Erythroblast (primary cell): ENCODE results near the gene HTR1E.
"Not testable (repeated sequence)": the region's sequence is repeated elsewhere in the genome, so short reads cannot be mapped to it uniquely, and the experiment has no call there.

Experiments
- DNase-seq, 2 experiments: peaks; one replicate each; lab custom pipeline; 2025; lab: John Stamatoyannopoulos, UW
- GATA1 ChIP-seq: IDR thresholded peaks from 2 replicates; pipeline ENCODE4 v1.6.1; 2011; ENCODE audit warnings: low read depth, mild to moderate bottlenecking, control low read depth, low read length, moderate library complexity
- POLR2A ChIP-seq: IDR thresholded peaks from 2 replicates; pipeline ENCODE4 v1.6.1; 2011; ENCODE audit warnings: mild to moderate bottlenecking, low read length

Gene HTR1E, protein sequence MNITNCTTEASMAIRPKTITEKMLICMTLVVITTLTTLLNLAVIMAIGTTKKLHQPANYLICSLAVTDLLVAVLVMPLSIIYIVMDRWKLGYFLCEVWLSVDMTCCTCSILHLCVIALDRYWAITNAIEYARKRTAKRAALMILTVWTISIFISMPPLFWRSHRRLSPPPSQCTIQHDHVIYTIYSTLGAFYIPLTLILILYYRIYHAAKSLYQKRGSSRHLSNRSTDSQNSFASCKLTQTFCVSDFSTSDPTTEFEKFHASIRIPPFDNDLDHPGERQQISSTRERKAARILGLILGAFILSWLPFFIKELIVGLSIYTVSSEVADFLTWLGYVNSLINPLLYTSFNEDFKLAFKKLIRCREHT

DNA sequence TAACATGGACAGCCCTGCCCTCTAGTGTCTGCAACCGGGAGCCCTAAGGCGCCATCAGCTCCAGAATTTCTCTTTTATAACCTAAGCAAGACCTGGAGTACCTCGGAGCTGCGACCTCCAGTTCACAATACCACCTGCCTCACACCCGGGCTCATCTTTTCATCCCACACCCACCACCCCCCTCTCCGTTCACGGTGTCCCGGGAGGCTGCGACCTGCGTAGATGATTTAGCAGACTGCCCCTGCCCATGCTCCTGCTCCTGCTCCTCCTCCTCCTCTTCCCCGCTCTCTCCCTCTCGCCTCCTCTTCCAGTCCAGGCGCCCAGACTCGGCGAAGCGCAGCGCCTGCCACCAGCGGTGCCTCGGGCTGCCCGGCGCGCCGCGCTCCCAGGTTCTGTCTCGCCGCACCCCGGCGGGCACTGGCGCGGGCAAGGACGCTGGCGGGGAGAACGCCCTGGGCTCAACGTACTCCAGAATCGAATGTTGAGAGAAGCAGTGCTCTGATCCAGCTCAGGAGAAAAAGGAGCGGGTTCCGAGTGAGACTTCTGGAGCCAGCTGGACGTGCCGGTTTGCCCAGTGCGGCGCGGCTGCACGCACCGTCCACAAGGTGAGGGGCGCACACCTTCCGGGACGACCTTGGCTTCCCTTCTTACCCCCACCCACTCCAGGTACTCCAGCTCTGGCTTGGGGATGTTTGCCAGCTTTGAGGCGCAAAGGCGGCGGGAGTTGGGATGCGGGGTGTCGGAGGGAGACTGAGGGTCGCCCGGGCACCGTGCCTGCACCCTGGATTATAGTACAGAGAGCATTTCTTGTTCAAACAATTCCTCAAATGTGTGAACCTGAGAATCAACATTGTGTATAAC lies at the start of gene HTR1E:
HTR1E (plus strand) TSS at position 310 of the 861 bp plus-strand sequence. CDS start 77,807 bp downstream, outside the sequence.
- TF ChIP-seq GATA1 (no peak), POLR2A (no peak)
- DNase-seq, result peak; percentile 10 to 43

DNA sequence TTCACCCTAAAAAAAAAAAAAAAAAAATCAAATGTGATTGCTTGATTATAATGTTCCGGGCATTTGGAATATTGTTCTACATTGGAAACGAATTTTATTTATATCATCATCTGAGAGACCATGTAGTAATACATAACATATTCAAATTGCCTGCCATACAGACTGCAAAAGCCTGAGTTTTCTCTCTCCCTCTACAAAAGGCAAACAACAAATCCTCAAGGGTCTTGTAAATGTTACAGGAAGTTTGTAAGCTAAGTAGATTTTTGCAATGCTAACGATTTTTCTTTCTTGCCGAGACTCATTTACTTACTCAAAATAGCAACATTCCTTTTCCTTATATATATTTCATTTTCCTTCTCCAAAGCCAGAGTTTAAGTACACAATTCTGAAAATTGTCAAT lies 49.0 kb upstream of the HTR1E start:
- no peak for DNase-seq
- TF ChIP-seq POLR2A, result no peak
- no peak for TF ChIP-seq GATA1

DNA sequence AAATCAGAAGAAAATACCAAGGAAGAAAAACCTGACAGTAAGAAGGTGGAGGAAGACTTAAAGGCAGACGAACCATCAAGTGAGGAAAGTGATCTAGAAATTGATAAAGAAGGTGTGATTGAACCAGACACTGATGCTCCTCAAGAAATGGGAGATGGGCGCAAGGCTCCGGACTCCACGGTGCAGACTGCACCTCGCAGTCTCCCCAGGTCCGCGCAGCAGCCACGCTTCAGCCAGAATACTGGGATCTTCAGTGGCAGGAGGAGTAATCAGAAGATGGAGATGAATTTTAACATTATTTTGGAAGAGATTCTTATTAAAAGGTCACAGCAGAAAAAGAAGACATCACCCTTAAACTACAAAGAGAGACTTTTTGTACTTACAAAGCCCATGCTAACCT lies 40.1 kb upstream of the HTR1E start:
- not testable (repeated sequence) for DNase-seq

DNA sequence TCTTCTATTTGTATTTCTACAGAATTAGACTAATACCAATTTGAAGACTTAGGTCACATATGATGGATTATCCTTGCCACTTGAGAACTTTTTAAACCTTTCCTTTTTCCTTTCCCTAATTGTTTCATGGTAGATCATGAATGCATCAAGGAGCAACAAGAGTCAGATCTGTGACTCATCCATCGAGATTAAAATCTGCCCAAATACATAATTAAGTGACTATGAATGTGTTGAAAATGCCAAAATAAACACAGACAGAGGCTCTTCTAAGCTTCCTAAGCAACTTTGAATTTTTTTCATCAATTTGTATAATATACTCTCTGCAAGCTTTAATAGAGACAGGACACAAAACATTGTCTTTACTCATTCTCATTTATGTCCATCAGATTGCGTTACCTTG lies 23.5 kb upstream of the HTR1E start:
- DNase-seq, result no peak
- TF ChIP-seq POLR2A, result no peak
- TF ChIP-seq GATA1, result no peak

DNA sequence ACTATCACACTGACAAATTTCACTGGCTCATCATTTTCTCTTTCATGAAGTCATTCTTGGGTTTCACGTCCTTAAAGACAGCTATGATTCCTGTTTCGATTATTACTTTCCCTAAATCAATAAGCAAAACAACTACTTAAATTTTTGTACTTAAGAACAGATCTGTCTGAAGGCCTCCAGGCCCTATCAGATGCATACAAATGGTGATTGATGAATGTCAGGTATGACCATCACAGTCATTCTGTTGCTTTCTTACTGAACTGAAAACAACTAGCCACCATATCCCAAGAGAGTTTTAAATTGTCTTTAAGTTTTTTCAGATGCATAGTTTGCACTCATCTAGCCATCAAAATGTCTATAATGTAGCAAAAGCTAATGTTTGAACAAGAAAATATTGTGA lies 20.9 kb upstream of the HTR1E start:
- TF ChIP-seq GATA1, result no peak
- TF ChIP-seq POLR2A, result no peak
- DNase-seq, result no peak

DNA sequence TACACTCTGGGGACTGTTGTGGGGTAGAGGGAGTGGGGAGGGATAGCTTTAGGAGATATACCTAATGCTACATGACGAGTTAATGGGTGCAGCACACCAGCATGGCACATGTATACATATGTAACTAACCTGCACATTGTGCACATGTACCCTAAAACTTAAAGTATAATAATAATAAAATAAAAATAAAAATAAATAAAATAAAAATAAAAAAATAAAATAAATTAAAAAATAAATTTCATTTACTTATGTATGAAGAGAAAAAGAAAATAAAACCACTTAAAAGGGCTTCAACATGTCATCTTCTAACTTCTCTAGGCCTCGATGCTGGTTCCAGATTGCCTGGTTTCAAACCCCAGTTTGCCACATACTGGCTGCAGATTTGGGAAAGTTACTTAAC lies 10.2 kb upstream of the HTR1E start:
- not testable (repeated sequence) for DNase-seq

DNA sequence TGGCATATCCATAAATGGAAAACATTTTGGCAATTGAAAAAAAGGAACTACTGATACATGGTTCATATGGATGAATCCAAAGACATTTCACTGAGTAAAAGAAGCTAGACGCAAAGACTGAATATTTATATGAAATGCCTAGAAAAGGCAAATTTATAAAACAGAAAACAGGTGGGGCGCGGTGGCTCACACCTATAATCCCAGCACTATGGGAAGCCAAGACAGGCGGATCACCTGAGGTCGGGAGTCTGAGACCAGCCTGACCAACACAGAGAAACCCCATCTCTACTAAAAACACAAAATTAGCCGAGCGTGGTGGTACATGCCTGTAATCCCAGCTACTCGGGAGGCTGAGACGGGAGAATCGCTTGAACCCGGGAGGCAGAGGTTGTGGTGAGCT lies 9.5 kb upstream of the HTR1E start:
- DNase-seq, result not testable (repeated sequence)

DNA sequence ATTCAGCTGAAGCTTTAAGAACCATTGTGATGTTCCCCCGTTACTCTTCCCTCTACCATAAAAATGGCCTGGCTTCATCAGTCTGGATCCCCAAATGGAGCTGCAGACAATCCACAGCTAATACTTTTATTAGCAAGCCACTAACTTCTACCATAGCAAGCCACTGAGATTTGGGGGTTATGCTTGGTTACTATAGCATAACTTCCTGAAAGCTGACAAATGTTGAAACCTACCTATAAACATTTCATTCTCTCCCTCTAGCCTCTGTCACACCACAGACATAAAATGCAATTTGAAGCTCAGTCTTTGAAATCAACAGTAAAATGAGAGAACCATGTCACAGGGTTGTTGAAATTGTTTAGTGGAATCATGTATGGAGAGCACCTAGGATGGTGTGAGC lies 3.0 kb upstream of the HTR1E start:
- no peak for TF ChIP-seq POLR2A
- TF ChIP-seq GATA1, result no peak
- DNase-seq, result no peak

DNA sequence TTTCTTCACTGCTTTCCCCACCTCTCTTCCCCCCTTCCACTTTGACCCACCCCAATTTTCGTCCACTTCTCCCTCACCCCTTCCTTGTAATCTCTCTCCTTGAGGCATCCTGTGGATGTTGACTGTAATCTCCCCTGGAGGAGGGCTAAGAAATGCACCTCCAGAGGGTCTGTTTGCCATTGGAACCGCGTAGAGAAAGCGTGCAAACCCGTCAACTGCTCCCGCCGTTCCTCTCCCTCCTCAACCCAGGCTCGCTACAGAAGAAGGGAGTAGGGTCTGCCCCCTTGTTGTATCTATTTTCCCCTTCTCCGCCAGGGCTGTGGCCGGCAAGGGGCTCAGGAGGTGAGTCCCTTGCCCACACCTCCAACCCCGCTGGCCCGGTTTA lies 502 bp upstream of the HTR1E start:
- DNase-seq, result no peak
- no peak for TF ChIP-seq POLR2A
- TF ChIP-seq GATA1, result no peak

DNA sequence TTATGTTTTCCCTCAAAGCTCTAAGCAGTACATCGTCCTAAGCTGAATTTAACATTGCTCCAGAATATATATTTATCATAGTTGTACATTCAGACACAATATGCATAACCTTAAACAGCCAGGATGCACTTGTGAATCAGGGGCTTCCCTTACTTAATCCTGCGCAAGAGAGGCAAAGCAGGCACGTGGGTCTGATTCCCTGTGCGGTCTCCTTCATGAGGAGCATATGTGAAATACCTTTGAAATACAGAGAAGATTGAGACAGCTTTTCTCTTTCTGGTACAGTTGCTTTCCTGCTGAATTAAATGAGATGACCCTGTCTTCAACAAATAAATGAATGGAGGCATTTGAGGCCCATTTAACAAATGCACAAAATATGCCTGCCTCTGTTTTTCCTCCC lies 1.5 kb downstream of the HTR1E start:
- DNase-seq, result no peak
- no peak for TF ChIP-seq POLR2A
- TF ChIP-seq GATA1, result no peak

DNA sequence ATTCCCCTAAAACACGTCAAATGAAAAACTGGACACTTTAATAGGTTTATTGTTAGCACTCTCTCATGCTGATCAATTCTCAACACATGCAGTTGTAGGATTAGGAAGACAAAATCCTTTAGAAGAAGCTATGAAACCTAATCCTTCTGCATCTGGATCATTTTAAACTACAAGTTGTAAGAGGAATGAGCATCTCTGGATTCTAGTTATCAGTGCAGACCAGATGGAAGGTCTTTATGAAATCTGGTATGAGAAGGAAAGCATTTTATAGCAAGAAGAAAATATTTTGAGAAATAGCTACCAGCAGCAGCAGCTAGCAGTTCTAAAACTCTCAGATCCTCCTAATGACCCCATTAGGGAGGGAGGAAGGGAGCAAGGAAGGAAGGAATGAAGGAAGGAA lies 4.1 kb downstream of the HTR1E start:
- no peak for TF ChIP-seq GATA1
- TF ChIP-seq POLR2A, result no peak
- no peak for DNase-seq

DNA sequence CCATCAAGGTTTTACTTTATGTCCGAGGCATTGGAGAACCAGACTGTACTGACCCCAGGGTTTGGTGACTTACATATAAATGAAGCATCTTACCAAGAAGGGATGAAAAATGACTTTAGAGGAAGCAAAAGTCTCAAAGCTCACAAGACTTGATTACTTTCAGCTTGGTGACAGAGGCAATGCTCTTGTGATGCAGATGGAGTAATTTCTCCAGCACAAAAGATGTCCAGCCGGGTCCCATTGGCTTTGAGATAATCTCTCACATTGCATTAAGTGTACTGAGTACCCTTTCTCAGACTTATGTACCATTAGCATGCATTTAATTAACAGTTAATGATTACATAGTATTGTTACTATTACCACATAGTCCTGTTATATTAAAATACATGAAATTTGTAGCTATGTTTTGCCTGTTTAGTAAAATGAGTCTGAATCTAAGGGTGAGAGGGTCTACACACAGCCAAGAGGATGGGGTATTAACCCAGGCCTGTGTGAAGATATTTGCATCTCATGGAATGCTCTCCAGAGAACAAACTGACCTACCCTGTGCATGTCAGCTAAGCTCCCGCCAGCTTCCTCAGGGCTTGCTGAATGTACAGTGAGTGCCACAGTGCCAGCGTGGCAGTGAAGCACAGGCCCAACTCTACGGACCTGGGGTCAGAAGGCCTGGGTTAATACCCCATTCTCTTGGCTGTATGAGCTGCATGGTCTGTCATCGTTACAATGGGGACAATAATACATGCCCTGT lies 5.6 kb downstream of the HTR1E start:
- TF ChIP-seq GATA1 (no peak), POLR2A (no peak)
- no peak for DNase-seq

DNA sequence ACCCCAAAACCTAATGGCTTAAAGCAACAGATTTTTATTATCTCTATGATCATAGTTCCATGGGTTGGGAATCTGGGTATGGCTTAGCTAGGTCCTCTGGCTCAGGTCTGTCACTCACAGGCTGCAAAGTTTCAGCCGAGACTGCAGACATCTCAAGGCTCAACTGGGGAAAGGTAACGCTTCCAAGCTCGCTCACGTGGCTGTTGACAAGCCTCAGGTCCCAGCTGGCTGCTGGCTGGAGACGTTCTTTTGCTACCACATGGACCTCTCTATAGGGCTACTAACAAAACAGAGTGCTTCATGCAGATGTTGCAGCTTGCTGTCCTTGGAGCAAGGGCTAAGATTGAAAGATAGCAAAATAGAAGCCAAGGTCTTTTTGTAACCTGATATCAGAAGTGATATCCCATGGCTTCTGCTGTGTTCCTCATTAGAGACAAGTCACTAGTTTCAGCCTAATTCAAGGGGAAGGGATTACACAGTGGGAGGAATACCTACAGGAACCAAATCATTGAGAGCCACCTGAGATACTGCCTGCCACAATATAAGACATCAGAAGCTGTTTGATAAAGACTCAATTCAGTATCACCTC lies 6.6 kb downstream of the HTR1E start:
- TF ChIP-seq GATA1, result no peak
- TF ChIP-seq POLR2A, result no peak
- DNase-seq, result no peak

DNA sequence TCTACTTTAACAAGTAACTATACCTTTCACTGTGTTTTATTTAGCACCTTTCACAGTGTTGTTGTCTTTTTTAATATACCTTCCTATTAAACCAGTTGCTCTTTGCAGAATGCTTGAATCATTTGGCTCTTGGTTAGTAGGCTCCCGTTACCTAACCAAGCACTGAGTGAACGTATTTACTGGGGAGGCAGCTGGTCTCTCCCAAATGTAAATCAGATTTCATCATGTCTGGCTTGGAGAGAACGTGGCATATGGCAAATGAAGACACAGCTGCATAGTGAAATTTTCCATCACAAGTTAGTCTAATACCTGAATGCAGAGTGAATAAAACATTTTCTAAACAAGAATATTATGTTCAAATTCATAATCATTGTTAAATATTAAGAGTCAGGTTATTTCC lies 12.4 kb downstream of the HTR1E start:
- DNase-seq, result no peak
- TF ChIP-seq POLR2A, result no peak
- no peak for TF ChIP-seq GATA1
